GM12864 (cell line): ENCODE measurements around the gene DCTPP1.

Source experiments
- DNase-seq: peaks from one replicate; pipeline ENCODE4 v3.0.0-alpha.2; 2011; ENCODE audit warnings: low read depth
- H3K4me3 ChIP-seq: 2 replicates; pipeline ENCODE4 v1.5.1; 2011; ENCODE audit warnings: mild to moderate bottlenecking, low read depth, low read length, control low read depth
- CTCF ChIP-seq: IDR thresholded peaks from 2 replicates; pipeline ENCODE4 v1.5.1; 2011; ENCODE audit warnings: low read depth, mild to moderate bottlenecking, moderate library complexity, low read length, control low read depth, inconsistent platforms; ENCODE audit errors: missing control alignments

Gene DCTPP1

GRCh38 chr16:30409125-30410060, 20.4 kb downstream of the DCTPP1 start:
- TF ChIP-seq CTCF, result peak; percentile 92
- DNase-seq, result peak; percentile 55
- H3K4me3 ChIP-seq, result no peak overlapping the region

- no peak for DNase-seq
- no peak for TF ChIP-seq CTCF
- peak overlapping the region; percentile 66 for H3K4me3 ChIP-seq
Observed at GRCh38 chr16:30407804-30408534, 21.9 kb downstream of the DCTPP1 start.

- DNase-seq, result peak; percentile 37
- peak; percentile 20 for TF ChIP-seq CTCF
- H3K4me3 ChIP-seq, result peak within 1 kb of the TSS; percentile 66
Observed at GRCh38 chr16:30407102-30407803, 22.6 kb downstream of the DCTPP1 start, which contains the start of gene ZNF771. ZNF771 (plus strand) TSS chr16:30407606; CDS start chr16:30408054, 448 bp downstream.

GRCh38 chr16:30406795-30407101, 23.1 kb downstream of the DCTPP1 start:
- peak overlapping the region; percentile 66 for H3K4me3 ChIP-seq
- no peak for DNase-seq
- TF ChIP-seq CTCF, result no peak

GRCh38 chr16:30401768-30402425, 27.9 kb downstream of the DCTPP1 start:
- no peak for DNase-seq
- H3K4me3 ChIP-seq, result no peak overlapping the region
- TF ChIP-seq CTCF, result no peak

- DNase-seq, result no peak
- TF ChIP-seq CTCF, result no peak
- peak overlapping the region; percentile 57 for H3K4me3 ChIP-seq
Observed at GRCh38 chr16:30399435-30400186, 30.2 kb downstream of the DCTPP1 start.
